GM10266 (cell line): ENCODE results near the gene IMPDH1.
A peak's percentile ranks its signal among the peaks of the same experiment; 100 is the strongest.

Experiments
- DNase-seq: peaks from one replicate; pipeline ENCODE4 v3.0.0; 2012; ENCODE audit errors: extremely low spot score
- CTCF ChIP-seq: IDR thresholded peaks from 2 replicates; pipeline ENCODE4 v1.5.1; 2012; ENCODE audit warnings: mild to moderate bottlenecking, low read depth; ENCODE audit not compliant: control insufficient read depth, insufficient read depth; ENCODE audit errors: missing control alignments

IMPDH1 gene

GRCh38 chr7:128431754-128432153 is 22.0 kb upstream of the IMPDH1 start:
- TF ChIP-seq CTCF, result no peak
- DNase-seq, result no peak

GRCh38 chr7:128431221-128431620 is 21.4 kb upstream of the IMPDH1 start:
- TF ChIP-seq CTCF, result no peak
- no peak for DNase-seq

GRCh38 chr7:128430207-128430606 is 20.4 kb upstream of the IMPDH1 start:
- peak; percentile 14 for TF ChIP-seq CTCF
- DNase-seq, result no peak

- peak; percentile 40 for DNase-seq
Measured at GRCh38 chr7:128427289-128427891, 17.6 kb upstream of the IMPDH1 start.

GRCh38 chr7:128425850-128426249 is 16.1 kb upstream of the IMPDH1 start:
- peak; percentile 71 for DNase-seq
- peak; percentile 90 for TF ChIP-seq CTCF

More at GRCh38 chr7:128427289-128427891, 17.6 kb upstream of the IMPDH1 start:
- TF ChIP-seq CTCF, result peak; percentile 78

GRCh38 chr7:128424686-128425275 is 15.0 kb upstream of the IMPDH1 start:
- TF ChIP-seq CTCF, result no peak
- DNase-seq, result no peak

GRCh38 chr7:128422842-128423241 is 13.1 kb upstream of the IMPDH1 start:
- no peak for DNase-seq
- no peak for TF ChIP-seq CTCF
